Prostate gland (tissue), 2 donors: ENCODE data around the gene CLEC1B.

Experiments
- CTCF ChIP-seq, 4 experiments: fragments of 200-600 bp in 2 of 4; fragments of 450-650 bp in 2 of 4; sonication (generic) in 2 of 4; IDR thresholded peaks; 1 replicate in 3 of 4; 2 replicates in 1 of 4; pipeline ENCODE4 v1.5.1; 2016 to 2019; ENCODE audit warnings: antibody characterized with exemption in 4 of 4, mild to moderate bottlenecking in 2 of 4, moderate library complexity in 2 of 4
- POLR2A ChIP-seq: fragments of 450-650 bp; IDR thresholded peaks from one replicate; pipeline ENCODE4 v1.6.1; 2016; ENCODE audit warnings: antibody characterized with exemption, mild to moderate bottlenecking

- TF ChIP-seq POLR2A (no peak), CTCF (IDR thresholded peaks at IDR 0.05) (no peak)
These were observed at the start of gene CLEC1B for GRCh38 chr12:9999016-9999415.
